Activated CD4-positive, alpha-beta T cell treated with anti-CD3 and anti-CD28 coated beads for 4 hours (primary cell): Measurements from ENCODE around the gene PRAMEF20.
"Not testable (repeated sequence)": the region's sequence is repeated elsewhere in the genome, so short reads cannot be mapped to it uniquely, and the experiment has no call there.

ENCODE experiments used
- DNase-seq, 2 donors: peaks; one replicate each; pipeline ENCODE4 v3.0.0-alpha.2; 2020

Gene PRAMEF20

GRCh38 chr1:13410150-13410549, at the start of gene PRAMEF20:
Gene PRAMEF20, plus strand, starts transcription at chr1:13410450. Its CDS starts 5,905 bp downstream, at chr1:13416355.
- not testable (repeated sequence) for DNase-seq

DNA sequence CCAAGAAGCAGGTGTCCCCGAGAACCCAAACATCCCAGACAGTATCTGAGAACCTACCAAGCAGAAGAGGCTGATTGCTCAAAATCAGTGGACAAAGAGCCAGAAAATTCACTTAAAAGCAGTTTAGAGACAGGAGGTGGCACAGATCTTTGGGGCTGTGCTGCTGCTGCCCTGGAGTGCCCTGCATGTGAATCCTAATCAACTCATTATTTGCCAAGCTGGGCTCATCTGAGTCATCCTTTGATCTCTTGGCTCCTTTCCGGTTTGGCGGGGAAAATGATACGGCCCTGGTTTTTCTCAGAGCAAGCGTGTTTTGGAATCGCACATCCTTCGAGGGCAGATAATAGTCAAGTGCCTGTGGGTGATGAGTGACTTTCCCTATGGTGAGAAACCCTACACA, 47.9 kb upstream of the PRAMEF20 start:
- not testable (repeated sequence) for DNase-seq

GRCh38 chr1:13364928-13365327, 45.3 kb upstream of the PRAMEF20 start:
- not testable (repeated sequence) for DNase-seq

DNA sequence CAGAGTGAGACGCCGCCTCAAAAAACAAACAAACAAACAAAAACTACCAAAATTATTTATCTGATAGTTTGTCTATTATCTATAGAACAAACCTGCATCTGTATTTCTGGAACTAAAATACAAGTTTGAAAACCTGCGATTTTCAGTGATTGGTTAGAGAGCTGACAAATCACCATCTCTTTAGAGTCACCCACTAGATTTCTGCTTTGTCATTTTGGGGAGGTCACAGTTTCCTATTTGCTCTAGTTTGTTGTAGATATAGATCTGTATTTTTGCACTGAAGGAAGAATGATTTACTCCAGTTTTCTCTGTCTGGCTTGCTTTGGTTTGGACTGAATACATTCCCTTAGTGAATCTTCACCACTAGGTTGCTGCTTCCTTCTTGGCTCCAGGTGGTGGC, 43.7 kb upstream of the PRAMEF20 start:
- DNase-seq = not testable (repeated sequence)

- DNase-seq = peak in 1 of 2 donors; percentile 2
These were observed 41.7 kb upstream of the PRAMEF20 start for GRCh38 chr1:13368544-13368943.

GRCh38 chr1:13378983-13379382, 31.3 kb upstream of the PRAMEF20 start:
- DNase-seq = not testable (repeated sequence)

- not testable (repeated sequence) for DNase-seq
These were observed 29.9 kb upstream of the PRAMEF20 start for GRCh38 chr1:13380380-13380779.

DNA sequence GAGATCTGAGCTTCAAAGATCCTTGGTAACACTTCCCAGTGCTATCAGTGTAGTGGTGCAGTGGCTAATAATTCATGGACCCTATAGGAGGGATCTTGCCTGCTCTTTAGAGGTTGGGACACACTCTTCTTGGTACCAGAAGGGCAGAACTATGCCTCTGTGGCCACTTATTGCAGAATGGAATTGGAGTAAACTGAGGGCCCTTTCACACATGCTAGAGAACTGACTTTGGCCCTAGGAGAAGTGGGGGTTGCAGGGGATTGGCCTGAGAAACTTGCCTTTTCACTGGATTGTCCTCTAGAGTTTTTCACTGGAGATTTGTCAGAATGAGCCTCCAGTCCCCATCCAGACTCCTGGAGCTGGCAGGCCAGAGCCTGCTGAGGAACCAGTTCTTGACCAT, 20.9 kb upstream of the PRAMEF20 start, which contains the start of gene PRAMEF17:
Gene PRAMEF17, plus strand, starts transcription at position 301 of the 400 bp plus-strand sequence. Its CDS starts 26 bp downstream, at position 327.
- DNase-seq = not testable (repeated sequence)

DNA sequence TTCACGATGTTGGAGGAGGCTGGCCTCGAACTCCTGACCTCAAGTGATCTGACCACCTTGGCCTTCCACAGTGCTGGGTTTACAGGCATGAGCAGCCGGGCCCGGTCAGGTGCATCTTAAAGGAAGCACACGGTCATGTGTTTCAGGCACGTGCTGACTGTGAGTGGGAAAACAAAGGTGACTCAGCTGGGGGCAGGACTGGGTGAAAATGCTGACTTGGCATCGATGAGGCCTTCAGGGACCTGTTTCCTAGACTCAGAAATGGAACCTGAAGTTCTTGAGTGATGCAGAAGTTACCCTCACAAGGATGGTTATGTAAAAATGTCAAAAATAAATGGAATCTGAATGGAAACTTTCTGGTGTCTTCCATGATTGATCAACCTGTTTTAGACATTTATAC, 17.2 kb upstream of the PRAMEF20 start:
- not testable (repeated sequence) for DNase-seq

DNA sequence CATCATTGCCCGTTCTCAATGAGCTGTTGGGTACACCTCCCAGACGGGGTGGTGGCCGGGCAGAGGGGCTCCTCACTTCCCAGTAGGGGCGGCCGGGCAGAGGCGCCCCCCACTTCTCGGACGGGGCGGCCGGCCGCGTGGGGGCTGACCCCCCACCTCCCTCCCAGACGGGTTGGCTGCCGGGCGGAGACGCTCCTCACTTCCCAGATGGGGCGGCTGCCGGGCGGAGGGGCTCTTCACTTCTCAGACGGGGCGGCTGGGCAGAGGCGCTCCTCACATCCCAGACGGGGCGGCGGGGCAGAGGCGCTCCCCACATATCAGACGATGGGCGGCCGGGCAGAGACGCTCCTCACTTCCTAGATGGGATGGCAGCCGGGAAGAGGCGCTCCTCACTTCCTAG, 15.5 kb upstream of the PRAMEF20 start:
- not testable (repeated sequence) for DNase-seq

DNA sequence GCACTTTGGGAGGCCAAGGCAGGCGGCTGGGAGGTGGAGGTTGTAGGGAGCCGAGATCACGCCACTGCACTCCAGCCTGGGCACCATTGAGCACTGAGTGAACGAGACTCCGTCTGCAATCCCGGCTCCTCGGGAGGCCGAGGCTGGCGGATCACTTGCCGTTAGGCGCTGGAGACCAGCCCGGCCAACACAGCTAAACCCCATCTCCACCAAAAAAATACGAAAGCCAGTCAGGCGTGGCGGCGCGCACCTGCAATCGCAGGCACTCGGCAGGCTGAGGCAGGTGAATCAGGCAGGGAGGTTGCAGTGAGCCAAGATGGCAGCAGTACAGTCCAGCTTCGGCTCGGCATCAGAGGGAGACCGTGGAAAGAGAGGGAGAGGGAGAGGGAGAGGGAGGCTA, 14.9 kb upstream of the PRAMEF20 start:
- DNase-seq = not testable (repeated sequence)

DNA sequence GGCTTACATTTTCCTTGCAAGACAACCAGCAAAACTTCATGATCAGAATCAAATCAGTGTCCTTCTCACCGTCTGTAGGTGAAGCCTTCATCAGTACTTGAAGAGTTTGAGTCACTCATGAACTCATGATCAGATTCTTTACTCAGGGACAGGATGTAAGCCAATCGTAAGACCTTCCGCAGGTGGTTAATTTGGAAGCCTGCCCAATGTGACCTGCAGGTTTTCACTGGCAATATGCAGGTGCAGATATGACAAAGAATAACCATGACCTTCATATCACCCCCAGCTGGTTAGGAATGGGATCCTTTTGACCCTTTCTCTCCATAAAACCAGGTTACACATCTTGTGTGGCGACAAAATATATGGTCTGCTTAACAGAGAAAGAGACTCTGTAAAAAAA, 2.4 kb upstream of the PRAMEF20 start:
- DNase-seq = no peak

DNA sequence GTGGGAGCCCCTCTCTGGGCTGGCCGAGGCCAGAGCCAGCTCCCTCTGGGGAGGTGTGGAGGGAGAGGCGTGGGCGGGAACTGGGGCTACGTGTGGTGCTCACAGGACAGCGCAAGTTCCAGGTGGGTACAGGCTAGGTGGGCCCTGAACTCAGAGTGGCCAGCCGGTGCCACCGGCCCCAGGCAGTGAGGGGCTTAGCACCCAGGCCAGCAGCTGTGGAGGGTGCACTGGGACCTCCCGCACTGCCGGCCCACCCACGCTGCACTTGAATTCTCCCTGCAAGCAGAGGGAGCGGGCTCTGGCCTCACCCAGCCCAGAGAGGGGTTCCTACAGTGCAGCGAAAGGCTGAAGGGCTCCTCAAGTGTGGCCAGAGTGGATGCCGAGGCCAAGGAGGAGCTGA, 20.2 kb downstream of the PRAMEF20 start:
- no peak for DNase-seq

- DNase-seq = no peak
These were observed 22.0 kb downstream of the PRAMEF20 start for GRCh38 chr1:13432251-13432650.

DNA sequence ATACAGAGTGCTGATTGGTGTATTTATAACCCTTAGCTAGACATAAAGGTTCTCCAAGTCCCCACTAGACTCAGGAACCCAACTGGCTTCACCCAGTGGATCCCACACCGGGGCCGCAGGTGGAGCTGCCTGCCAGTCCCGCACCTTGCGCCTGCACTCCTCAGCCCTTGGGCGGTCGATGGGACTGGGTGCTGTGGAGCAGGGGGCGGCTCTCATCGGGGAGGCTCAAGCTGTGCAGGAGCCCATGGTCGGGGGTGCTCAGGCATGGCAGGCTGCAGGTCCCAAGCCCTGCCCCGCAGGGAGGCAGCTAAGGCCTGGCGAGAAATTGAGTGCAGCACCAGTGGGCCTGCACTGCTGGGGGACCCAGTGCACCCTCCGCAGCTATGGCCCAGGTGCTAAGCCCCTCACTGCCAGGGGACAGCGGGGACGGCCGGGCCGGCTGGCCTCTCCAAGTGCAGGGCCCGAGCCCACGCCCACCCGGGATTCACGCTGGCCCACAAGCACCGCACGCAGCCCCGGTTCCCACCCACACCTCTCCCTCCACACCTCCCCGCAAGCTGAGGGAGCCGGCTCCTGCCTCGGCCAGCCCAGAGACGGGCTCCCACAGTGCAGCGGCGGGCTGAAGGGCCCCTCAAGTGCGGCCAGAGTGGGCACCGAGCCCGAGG, 23.6 kb downstream of the PRAMEF20 start:
- DNase-seq = not testable (repeated sequence)

GRCh38 chr1:13435458-13435857, 25.2 kb downstream of the PRAMEF20 start:
- no peak for DNase-seq

GRCh38 chr1:13439104-13439783, 29.0 kb downstream of the PRAMEF20 start:
- not testable (repeated sequence) for DNase-seq

DNA sequence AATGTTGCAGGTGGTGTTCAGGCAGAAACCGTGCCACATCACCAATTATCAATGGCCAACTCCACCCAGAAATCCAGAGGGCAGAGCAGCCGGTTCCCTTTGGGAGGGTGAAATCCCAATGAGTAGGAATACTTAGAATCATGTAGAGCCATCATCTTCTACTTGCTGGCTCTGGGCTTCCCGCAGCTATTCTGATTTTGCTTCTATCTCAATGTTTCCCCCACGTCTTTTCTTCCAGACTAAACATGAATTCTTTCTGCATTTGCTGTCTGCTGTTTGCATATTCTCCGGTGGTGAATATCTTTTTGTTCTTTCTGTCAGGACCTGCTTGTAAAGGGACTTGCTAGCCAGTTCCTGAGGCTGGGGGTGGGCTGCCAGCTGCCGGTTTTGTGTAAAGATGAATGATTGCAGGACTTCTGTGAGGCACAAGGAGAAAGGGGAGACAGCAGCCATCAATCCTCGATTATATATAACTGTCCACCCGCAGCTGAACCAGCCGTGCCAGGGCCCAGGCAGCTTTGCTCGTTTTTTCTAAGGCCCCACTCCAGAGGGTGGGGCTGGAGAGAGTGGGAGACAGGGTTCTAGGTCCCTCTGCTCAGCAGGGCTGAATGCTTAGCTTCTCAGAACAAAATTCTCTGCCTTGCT, 33.2 kb downstream of the PRAMEF20 start:
- DNase-seq = no peak

DNA sequence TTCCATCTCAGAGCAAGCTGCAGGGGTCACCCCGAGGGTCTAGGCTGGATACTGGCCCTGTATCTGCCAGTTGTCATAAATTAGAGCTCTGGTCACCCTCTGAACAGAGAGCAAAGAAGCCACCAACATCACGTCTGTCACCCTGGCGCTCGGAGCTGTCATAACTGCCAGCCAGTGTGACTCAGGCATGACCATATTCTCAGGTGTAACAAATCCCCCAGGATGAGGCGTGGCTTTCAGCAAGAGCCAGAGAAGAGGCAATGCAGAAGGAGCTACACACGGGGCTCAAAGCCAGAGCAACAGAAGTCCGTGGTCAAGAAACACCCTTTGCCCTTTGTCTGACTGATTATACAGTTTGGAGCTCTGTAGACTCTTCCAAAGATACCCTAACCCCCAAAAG, 40.0 kb downstream of the PRAMEF20 start:
- DNase-seq = no peak

GRCh38 chr1:13451399-13451965, 41.2 kb downstream of the PRAMEF20 start:
- no peak for DNase-seq

DNA sequence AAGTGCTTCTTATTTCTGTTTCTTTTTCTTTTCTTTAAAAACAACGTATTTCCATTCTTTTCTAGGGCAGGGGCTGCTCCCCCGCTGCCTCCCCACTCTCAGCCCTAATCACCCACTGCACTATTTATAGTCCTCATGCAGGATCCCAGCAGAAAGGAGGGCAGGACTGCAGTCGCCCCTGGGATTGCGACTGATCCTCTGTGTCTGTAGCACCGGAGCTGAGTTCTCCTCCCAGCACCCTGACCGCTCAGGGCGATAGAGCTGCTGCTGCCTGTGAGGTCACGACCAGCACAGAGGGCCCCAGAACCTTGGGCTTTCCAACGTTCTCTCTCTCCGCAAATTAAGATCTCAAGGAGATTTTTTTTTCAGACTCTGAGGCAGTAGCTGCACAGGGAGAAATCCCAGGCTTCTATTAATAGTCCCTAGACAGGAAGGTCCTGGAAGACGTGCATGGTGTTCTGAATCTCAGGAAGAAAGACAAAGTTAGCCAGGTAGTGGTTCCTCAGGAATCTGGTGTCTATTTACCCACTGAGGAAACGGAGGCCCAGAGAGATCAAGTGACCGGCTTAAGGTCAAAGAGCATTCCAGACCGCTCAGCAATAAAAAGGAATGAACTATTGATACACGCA, 46.8 kb downstream of the PRAMEF20 start:
- DNase-seq = no peak

- DNase-seq = no peak
These were observed 51.7 kb downstream of the PRAMEF20 start for GRCh38 chr1:13461977-13462376.

GRCh38 chr1:13462682-13463081, 52.4 kb downstream of the PRAMEF20 start:
- no peak for DNase-seq
